NT2/D1 (cell line): ENCODE measurements around the gene TGFBI.

ENCODE experiments used
- DNase-seq: peaks from one replicate; pipeline ENCODE4 v3.0.0-alpha.2; 2011; ENCODE audit warnings: low read depth, low spot score
- H3K27me3 ChIP-seq: 2 replicates; pipeline ENCODE4 v1.6.0; 2011; ENCODE audit warnings: mild to moderate bottlenecking; ENCODE audit not compliant: insufficient read length, insufficient read depth
- H3K36me3 ChIP-seq: 2 replicates; pipeline ENCODE4 v1.6.1; 2011; ENCODE audit warnings: mild to moderate bottlenecking, low read length, mixed read lengths; ENCODE audit not compliant: insufficient read depth, insufficient read length
- H3K4me1 ChIP-seq: 2 replicates; pipeline ENCODE4 v1.5.1; 2011; ENCODE audit not compliant: insufficient read depth, insufficient read length
- H3K4me3 ChIP-seq: 2 replicates; pipeline ENCODE4 v1.5.1; 2011; ENCODE audit warnings: low read depth; ENCODE audit not compliant: insufficient read length
- H3K9ac ChIP-seq: 2 replicates; pipeline ENCODE4 v1.6.0; 2011; ENCODE audit warnings: low read depth; ENCODE audit not compliant: insufficient read length
- H3K9me3 ChIP-seq: 2 replicates; pipeline ENCODE4 v1.5.1; 2011; ENCODE audit warnings: mild to moderate bottlenecking, low read length; ENCODE audit not compliant: insufficient read depth
- SUZ12 ChIP-seq: IDR thresholded peaks from 2 replicates; pipeline ENCODE4 v1.6.1; 2011; ENCODE audit not compliant: insufficient read length, insufficient read depth; ENCODE audit errors: extremely low read depth
- YY1 ChIP-seq: IDR thresholded peaks from 2 replicates; pipeline ENCODE4 v1.6.1; 2011; ENCODE audit not compliant: insufficient read length, insufficient read depth
- ZNF274 ChIP-seq: IDR thresholded peaks from 2 replicates; pipeline ENCODE4 v1.6.1; 2011; ENCODE audit warnings: mild to moderate bottlenecking, low read depth, low read length

TGFBI gene

GRCh38 chr5:136034492-136034891, 5.7 kb downstream of the TGFBI start:
- DNase-seq: no peak
- Histone ChIP-seq H3K27me3 (peaks cover 9% of the 10 kb centered on the region), H3K4me3 (no peak overlapping the region), H3K4me1 (no peaks in the 10 kb centered on the region), H3K9me3 (0 out of 2 replicates have a peak, but pooled peaks cover 8% of the 10 kb centered on the region), H3K36me3 (peaks cover 44% of the 10 kb centered on the region), H3K9ac (no peak overlapping the region)
- TF ChIP-seq YY1 (no peak), SUZ12 (no peak), ZNF274 (no peak)

- no peak overlapping the region for H3K9ac ChIP-seq
- DNase-seq: no peak
- no peak for TF ChIP-seq SUZ12
- no peak for TF ChIP-seq YY1
- no peak for TF ChIP-seq ZNF274
- H3K4me3 ChIP-seq: no peak overlapping the region
- no peaks in the 10 kb centered on the region for H3K4me1 ChIP-seq
- peaks cover 4% of the 10 kb centered on the region for H3K27me3 ChIP-seq
- 0 out of 2 replicates have a peak, but pooled peaks cover 8% of the 10 kb centered on the region for H3K9me3 ChIP-seq
- H3K36me3 ChIP-seq: peaks cover 49% of the 10 kb centered on the region
Observed at GRCh38 chr5:136034984-136035383, 6.2 kb downstream of the TGFBI start.

- H3K36me3 ChIP-seq: peaks cover 49% of the 10 kb centered on the region
- no peak overlapping the region for H3K9ac ChIP-seq
- no peak overlapping the region for H3K4me3 ChIP-seq
- no peak for DNase-seq
- H3K9me3 ChIP-seq: 0 out of 2 replicates have a peak, but pooled peaks cover 8% of the 10 kb centered on the region
- TF ChIP-seq YY1: no peak
- no peak for TF ChIP-seq ZNF274
- TF ChIP-seq SUZ12: no peak
- H3K27me3 ChIP-seq: no peaks in the 10 kb centered on the region
- no peaks in the 10 kb centered on the region for H3K4me1 ChIP-seq
Observed at GRCh38 chr5:136035837-136036236, 7.0 kb downstream of the TGFBI start.

- H3K4me3 ChIP-seq: no peak overlapping the region
- H3K4me1 ChIP-seq: no peaks in the 10 kb centered on the region
- DNase-seq: no peak
- no peak for TF ChIP-seq SUZ12
- H3K9me3 ChIP-seq: 0 out of 2 replicates have a peak, but pooled peaks cover 8% of the 10 kb centered on the region
- H3K9ac ChIP-seq: no peak overlapping the region
- H3K27me3 ChIP-seq: no peaks in the 10 kb centered on the region
- H3K36me3 ChIP-seq: peaks cover 53% of the 10 kb centered on the region
Observed at GRCh38 chr5:136036293-136036911, 7.6 kb downstream of the TGFBI start.

GRCh38 chr5:136037001-136037705, 8.4 kb downstream of the TGFBI start:
- Histone ChIP-seq H3K4me3 (no peak overlapping the region), H3K4me1 (no peaks in the 10 kb centered on the region), H3K9me3 (0 out of 2 replicates have a peak, but pooled peaks cover 8% of the 10 kb centered on the region), H3K36me3 (peaks cover 53% of the 10 kb centered on the region), H3K9ac (no peak overlapping the region), H3K27me3 (no peaks in the 10 kb centered on the region)
- no peak for TF ChIP-seq YY1
- TF ChIP-seq ZNF274: no peak
- no peak for TF ChIP-seq SUZ12
- DNase-seq: no peak

GRCh38 chr5:136038635-136039034, 9.8 kb downstream of the TGFBI start:
- no peaks in the 10 kb centered on the region for H3K4me1 ChIP-seq
- peaks cover 49% of the 10 kb centered on the region for H3K36me3 ChIP-seq
- DNase-seq: no peak
- no peak overlapping the region for H3K9ac ChIP-seq
- no peak overlapping the region for H3K4me3 ChIP-seq
- TF ChIP-seq SUZ12: no peak
- TF ChIP-seq YY1: no peak
- no peak for TF ChIP-seq ZNF274
- no peaks in the 10 kb centered on the region for H3K27me3 ChIP-seq
- 0 out of 2 replicates have a peak, but pooled peaks cover 8% of the 10 kb centered on the region for H3K9me3 ChIP-seq

- H3K36me3 ChIP-seq: peaks cover 49% of the 10 kb centered on the region
Observed at GRCh38 chr5:136039202-136039601, 10.4 kb downstream of the TGFBI start.

More at GRCh38 chr5:136039202-136039601, 10.4 kb downstream of the TGFBI start:
- no peak for DNase-seq
- Histone ChIP-seq H3K9me3 (0 out of 2 replicates have a peak, but pooled peaks cover 8% of the 10 kb centered on the region), H3K4me3 (no peak overlapping the region), H3K4me1 (no peaks in the 10 kb centered on the region), H3K9ac (no peak overlapping the region), H3K27me3 (no peaks in the 10 kb centered on the region)
- TF ChIP-seq YY1 (no peak), ZNF274 (no peak), SUZ12 (no peak)
